Measurements from ENCODE around the gene PTEN.

Gene PTEN

DNA sequence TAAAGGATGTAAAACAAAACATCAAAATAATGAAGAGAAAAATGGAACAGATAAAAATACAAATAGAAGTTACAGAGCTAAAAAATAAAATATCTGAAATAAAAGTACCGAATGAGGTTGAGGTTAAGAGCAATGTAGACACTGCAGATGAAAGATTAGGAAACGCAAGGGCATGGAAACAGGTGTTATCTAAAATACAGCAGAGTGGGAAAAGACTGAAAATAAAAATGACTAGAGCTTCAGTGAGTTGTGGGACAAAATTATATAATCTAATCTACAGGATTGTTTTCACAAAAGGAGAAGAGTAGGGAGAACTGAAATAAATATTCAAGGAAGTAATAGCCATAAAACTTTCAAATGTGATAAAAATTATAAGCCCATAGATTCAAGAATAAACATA is 123.8 kb downstream of the PTEN start:
- DNase-seq: no peak

GRCh38 chr10:87991946-87992345 is 128.5 kb downstream of the PTEN start:
- no peak for DNase-seq

DNA sequence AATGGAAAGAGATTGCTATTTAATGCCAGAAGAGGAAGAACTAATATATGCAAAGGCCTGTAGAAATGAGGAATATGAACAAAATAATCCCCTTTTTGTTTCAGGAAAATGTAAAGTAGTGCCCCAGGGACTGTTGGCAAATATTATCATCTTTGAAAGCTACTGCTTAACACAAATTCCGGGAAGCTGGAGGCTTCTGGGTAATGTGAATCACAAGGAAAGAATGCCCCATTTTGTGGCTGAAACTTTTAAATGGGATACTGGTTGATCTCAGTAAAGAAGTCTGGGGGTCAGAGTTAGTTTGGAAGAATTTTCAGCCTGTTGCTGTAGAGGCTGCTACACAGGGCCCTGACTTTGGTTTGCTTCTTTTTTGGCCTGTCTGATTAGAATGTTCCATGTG is 141.0 kb downstream of the PTEN start:
- no peak for DNase-seq

GRCh38 chr10:88006261-88006660 is 142.8 kb downstream of the PTEN start:
- no peak for DNase-seq

GRCh38 chr10:88008866-88009470 is 145.5 kb downstream of the PTEN start:
- DNase-seq: no peak

DNA sequence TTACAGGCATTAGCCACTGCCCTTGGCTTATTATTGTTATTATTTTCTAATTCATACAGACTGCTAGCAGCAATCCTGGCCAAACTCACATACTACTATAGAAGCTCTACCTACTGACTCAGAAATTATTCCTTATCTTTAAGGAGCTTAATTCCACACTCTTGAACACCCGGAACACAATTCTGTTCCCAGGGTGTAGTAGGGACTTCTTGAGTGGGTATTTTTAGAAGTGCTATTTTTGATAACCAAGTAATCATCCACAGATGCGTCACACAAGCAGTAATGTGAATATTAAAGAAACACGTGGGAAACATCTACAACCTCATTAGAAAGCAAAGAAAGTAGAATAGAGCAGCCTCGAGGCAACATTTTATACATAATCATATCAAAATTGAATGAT is 149.2 kb downstream of the PTEN start:
- no peak for DNase-seq

DNA sequence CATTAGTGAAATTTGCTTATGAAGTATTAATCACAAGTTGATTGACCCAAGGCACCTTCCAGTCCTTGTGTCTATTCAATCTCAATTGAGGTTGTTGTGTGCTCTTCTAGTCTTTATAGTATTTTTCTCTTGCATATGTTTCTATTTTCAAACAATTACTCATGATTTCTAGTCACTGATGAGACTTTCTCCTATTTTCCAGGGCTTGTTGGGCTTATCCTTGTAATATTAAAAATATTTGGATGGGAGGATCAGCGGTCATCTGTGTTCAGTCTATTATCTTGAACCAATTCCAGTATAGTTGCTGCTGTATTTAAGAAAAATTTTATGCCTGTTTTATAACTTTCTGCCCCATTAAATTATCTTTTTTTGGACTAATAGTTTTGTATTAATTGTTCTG is 154.4 kb downstream of the PTEN start:
- DNase-seq: no peak

GRCh38 chr10:88019753-88020152 is 156.3 kb downstream of the PTEN start:
- DNase-seq: no peak
